ENCODE data around the gene MEGF8.

Gene MEGF8

GRCh38 chr19:42281827-42282762 is 43.3 kb upstream of the MEGF8 start:
- no peak for DNase-seq (ENCODE audit: low read depth in 1 of 2, low spot score in 1 of 2)
- in situ Hi-C loops (cut with HindIII; ENCODE audit: low pct_unique_long_range_greater_than_20kb, low sequenced_read_pairs): no loop called here
- no peak for TF ChIP-seq JUND (IDR thresholded peaks at IDR 0.05; ENCODE audit: low read depth)

GRCh38 chr19:42282819-42283187 is 42.6 kb upstream of the MEGF8 start:
- in situ Hi-C loops (cut with HindIII; ENCODE audit: low pct_unique_long_range_greater_than_20kb, low sequenced_read_pairs): no loop called here
- DNase-seq (ENCODE audit: low read depth in 1 of 2, low spot score in 1 of 2): no peak
- no peak for TF ChIP-seq JUND (IDR thresholded peaks at IDR 0.05; ENCODE audit: low read depth)

- in situ Hi-C loops (cut with HindIII; ENCODE audit: low pct_unique_long_range_greater_than_20kb, low sequenced_read_pairs): no loop called here
- no peak for TF ChIP-seq JUND (IDR thresholded peaks at IDR 0.05; ENCODE audit: low read depth)
- DNase-seq (ENCODE audit: low read depth in 1 of 2, low spot score in 1 of 2): peak; percentile 88 to 95
These were observed 42.0 kb upstream of the MEGF8 start for GRCh38 chr19:42283188-42284065.

GRCh38 chr19:42284066-42284501 is 41.4 kb upstream of the MEGF8 start:
- in situ Hi-C loops (cut with HindIII; ENCODE audit: low pct_unique_long_range_greater_than_20kb, low sequenced_read_pairs): no loop called here
- TF ChIP-seq JUND (IDR thresholded peaks at IDR 0.05; ENCODE audit: low read depth): no peak
- DNase-seq (ENCODE audit: low read depth in 1 of 2, low spot score in 1 of 2): peak; percentile 68 to 87

GRCh38 chr19:42284591-42285341 is 40.7 kb upstream of the MEGF8 start:
- no peak for DNase-seq (ENCODE audit: low read depth in 1 of 2, low spot score in 1 of 2)
- in situ Hi-C loops (cut with HindIII; ENCODE audit: low pct_unique_long_range_greater_than_20kb, low sequenced_read_pairs): no loop called here
- TF ChIP-seq JUND (IDR thresholded peaks at IDR 0.05; ENCODE audit: low read depth): no peak

GRCh38 chr19:42285541-42285941 is 39.9 kb upstream of the MEGF8 start:
- TF ChIP-seq JUND (IDR thresholded peaks at IDR 0.05; ENCODE audit: low read depth): no peak
- DNase-seq (ENCODE audit: low read depth in 1 of 2, low spot score in 1 of 2): no peak
- in situ Hi-C loops (cut with HindIII; ENCODE audit: low pct_unique_long_range_greater_than_20kb, low sequenced_read_pairs): no loop called here

- TF ChIP-seq JUND (IDR thresholded peaks at IDR 0.05; ENCODE audit: low read depth): no peak
- in situ Hi-C loops (cut with HindIII; ENCODE audit: low pct_unique_long_range_greater_than_20kb, low sequenced_read_pairs): no loop called here
- no peak for DNase-seq (ENCODE audit: low read depth in 1 of 2, low spot score in 1 of 2)
These were observed 39.5 kb upstream of the MEGF8 start for GRCh38 chr19:42285988-42286348.

- TF ChIP-seq JUND (IDR thresholded peaks at IDR 0.05; ENCODE audit: low read depth): no peak
- in situ Hi-C loops (cut with HindIII; ENCODE audit: low pct_unique_long_range_greater_than_20kb, low sequenced_read_pairs): no loop called here
- no peak for DNase-seq (ENCODE audit: low read depth in 1 of 2, low spot score in 1 of 2)
These were observed 39.0 kb upstream of the MEGF8 start for GRCh38 chr19:42286349-42287016.

- no peak for TF ChIP-seq JUND (IDR thresholded peaks at IDR 0.05; ENCODE audit: low read depth)
- in situ Hi-C loops (cut with HindIII; ENCODE audit: low pct_unique_long_range_greater_than_20kb, low sequenced_read_pairs): no loop called here
- no peak for DNase-seq (ENCODE audit: low read depth in 1 of 2, low spot score in 1 of 2)
These were observed 38.2 kb upstream of the MEGF8 start for GRCh38 chr19:42287017-42287826.

GRCh38 chr19:42287827-42288107 is 37.7 kb upstream of the MEGF8 start:
- in situ Hi-C loops (cut with HindIII; ENCODE audit: low pct_unique_long_range_greater_than_20kb, low sequenced_read_pairs): no loop called here
- no peak for TF ChIP-seq JUND (IDR thresholded peaks at IDR 0.05; ENCODE audit: low read depth)

GRCh38 chr19:42288387-42288786 is 37.0 kb upstream of the MEGF8 start:
- no peak for DNase-seq (ENCODE audit: low read depth in 1 of 2, low spot score in 1 of 2)
- TF ChIP-seq JUND (IDR thresholded peaks at IDR 0.05; ENCODE audit: low read depth): no peak
- in situ Hi-C loops (cut with HindIII; ENCODE audit: low pct_unique_long_range_greater_than_20kb, low sequenced_read_pairs): no loop called here

More at GRCh38 chr19:42287827-42288107, 37.7 kb upstream of the MEGF8 start:
- no peak for DNase-seq (ENCODE audit: low read depth in 1 of 2, low spot score in 1 of 2)
